ENCODE measurements around the gene IGFBPL1.
"Not testable (repeated sequence)": the region's sequence is repeated elsewhere in the genome, so short reads cannot be mapped to it uniquely, and the experiment has no call there.

Gene IGFBPL1

GRCh38 chr9:38401994-38402393 is 22.3 kb downstream of the IGFBPL1 start:
- Histone ChIP-seq H2AK5ac (ENCODE audit: low read depth, low read length) (no peak overlapping the region), H3K27me3 (ENCODE audit: control insufficient read depth in 3 of 3, insufficient read depth in 3 of 3, low read depth in 1 of 3, low read length in 3 of 3) (no peaks in the 10 kb centered on the region), H3K27ac (replicated peaks; ENCODE audit: low read length) (no peak overlapping the region), H3K36me3 (replicated peaks in 1 of 2; ENCODE audit: control insufficient read depth in 2 of 2, insufficient read depth in 2 of 2, low read length in 2 of 2) (peaks cover 13 to 47% of the 10 kb centered on the region in 2 donors), H3K4me3 (ENCODE audit: low read length in 2 of 2) (no peak overlapping the region), H3K18ac (ENCODE audit: low read length) (no peak overlapping the region), H3K23ac (ENCODE audit: low read depth, low read length, poor library complexity) (no peak overlapping the region), H2BK120ac (ENCODE audit: low read depth, low read length) (no peak overlapping the region), H2BK12ac (ENCODE audit: low read length) (no peak overlapping the region), H3K4me1 (ENCODE audit: control insufficient read depth in 2 of 2, insufficient read depth in 1 of 2, low read depth in 1 of 2, low read length in 2 of 2) (peaks cover 2 to 4% of the 10 kb centered on the region in 2 donors), H2BK5ac (ENCODE audit: low read length) (no peak overlapping the region), H3K79me1 (ENCODE audit: low read depth, low read length) (no peaks in the 10 kb centered on the region), H3K4me2 (ENCODE audit: insufficient read depth, low read length, poor library complexity, severe bottlenecking) (no peak overlapping the region), H3K9me3 (replicated peaks in 1 of 2; ENCODE audit: control insufficient read depth in 2 of 2, insufficient read depth in 1 of 2, low read depth in 1 of 2, low read length in 2 of 2) (no peaks in the 10 kb centered on the region), H3K4ac (ENCODE audit: low read length) (no peak overlapping the region), H2BK15ac (ENCODE audit: low read length) (no peak overlapping the region), H3K14ac (ENCODE audit: low read length) (no peak overlapping the region), H4K91ac (ENCODE audit: low read depth, low read length, poor library complexity) (no peak overlapping the region), H3K9ac (ENCODE audit: low read depth, low read length, poor library complexity) (no peak overlapping the region), H2AFZ (ENCODE audit: low read length) (no peak overlapping the region), H4K8ac (ENCODE audit: low read depth, low read length) (no peak overlapping the region)
- WGBS, 2 donors (ENCODE audit: extremely low coverage in 2 of 2, insufficient read length in 2 of 2, insufficient replicate concordance in 1 of 2): no CpG with 5 or more reads among the region's 6 CpGs
- no peak for DNase-seq (ENCODE audit: low spot score)

GRCh38 chr9:38399191-38399590 is 25.1 kb downstream of the IGFBPL1 start:
- not testable (repeated sequence) for H3K14ac ChIP-seq (ENCODE audit: low read length); H2BK12ac ChIP-seq (ENCODE audit: low read length); H3K23ac ChIP-seq (ENCODE audit: low read depth, low read length, poor library complexity); H2BK120ac ChIP-seq (ENCODE audit: low read depth, low read length); H4K91ac ChIP-seq (ENCODE audit: low read depth, low read length, poor library complexity); H3K4ac ChIP-seq (ENCODE audit: low read length); DNase-seq (ENCODE audit: low spot score); H3K27me3 ChIP-seq (ENCODE audit: control insufficient read depth in 3 of 3, insufficient read depth in 3 of 3, low read depth in 1 of 3, low read length in 3 of 3); H3K4me1 ChIP-seq (ENCODE audit: control insufficient read depth in 2 of 2, insufficient read depth in 1 of 2, low read depth in 1 of 2, low read length in 2 of 2); H2AK5ac ChIP-seq (ENCODE audit: low read depth, low read length); H3K9ac ChIP-seq (ENCODE audit: low read depth, low read length, poor library complexity); H2BK5ac ChIP-seq (ENCODE audit: low read length); H3K27ac ChIP-seq (replicated peaks; ENCODE audit: low read length); H4K8ac ChIP-seq (ENCODE audit: low read depth, low read length); H3K18ac ChIP-seq (ENCODE audit: low read length); H3K9me3 ChIP-seq (replicated peaks in 1 of 2; ENCODE audit: control insufficient read depth in 2 of 2, insufficient read depth in 1 of 2, low read depth in 1 of 2, low read length in 2 of 2); H2AFZ ChIP-seq (ENCODE audit: low read length); H2BK15ac ChIP-seq (ENCODE audit: low read length); H3K4me3 ChIP-seq (ENCODE audit: low read length in 2 of 2); H3K4me2 ChIP-seq (ENCODE audit: insufficient read depth, low read length, poor library complexity, severe bottlenecking); H3K79me1 ChIP-seq (ENCODE audit: low read depth, low read length)
- no CpG with 5 or more reads among the region's 1 CpG for WGBS, 2 donors (ENCODE audit: extremely low coverage in 2 of 2, insufficient read length in 2 of 2, insufficient replicate concordance in 1 of 2)
- peaks cover 29 to 50% of the 10 kb centered on the region in 2 donors for H3K36me3 ChIP-seq (replicated peaks in 1 of 2; ENCODE audit: control insufficient read depth in 2 of 2, insufficient read depth in 2 of 2, low read length in 2 of 2)

- no peak overlapping the region for H3K4ac ChIP-seq (ENCODE audit: low read length)
- H3K27ac ChIP-seq (replicated peaks; ENCODE audit: low read length): no peak overlapping the region
- no peak for DNase-seq (ENCODE audit: low spot score)
- H3K9me3 ChIP-seq (replicated peaks in 1 of 2; ENCODE audit: control insufficient read depth in 2 of 2, insufficient read depth in 1 of 2, low read depth in 1 of 2, low read length in 2 of 2): no peaks in the 10 kb centered on the region
- H3K4me3 ChIP-seq (ENCODE audit: low read length in 2 of 2): no peak overlapping the region
- H3K27me3 ChIP-seq (ENCODE audit: control insufficient read depth in 3 of 3, insufficient read depth in 3 of 3, low read depth in 1 of 3, low read length in 3 of 3): peaks cover 0 to 2% (median 0%) of the 10 kb centered on the region in 3 experiments
- no peak overlapping the region for H3K23ac ChIP-seq (ENCODE audit: low read depth, low read length, poor library complexity)
- no CpG with 5 or more reads among the region's 10 CpGs for WGBS, 2 donors (ENCODE audit: extremely low coverage in 2 of 2, insufficient read length in 2 of 2, insufficient replicate concordance in 1 of 2)
- no peak overlapping the region for H2BK12ac ChIP-seq (ENCODE audit: low read length)
- H3K4me2 ChIP-seq (ENCODE audit: insufficient read depth, low read length, poor library complexity, severe bottlenecking): no peak overlapping the region
- H2AK5ac ChIP-seq (ENCODE audit: low read depth, low read length): no peak overlapping the region
- H2BK120ac ChIP-seq (ENCODE audit: low read depth, low read length): no peak overlapping the region
- H3K36me3 ChIP-seq (replicated peaks in 1 of 2; ENCODE audit: control insufficient read depth in 2 of 2, insufficient read depth in 2 of 2, low read length in 2 of 2): peaks cover 29 to 50% of the 10 kb centered on the region in 2 donors
- no peak overlapping the region for H4K91ac ChIP-seq (ENCODE audit: low read depth, low read length, poor library complexity)
- H3K4me1 ChIP-seq (ENCODE audit: control insufficient read depth in 2 of 2, insufficient read depth in 1 of 2, low read depth in 1 of 2, low read length in 2 of 2): peaks cover 8 to 9% of the 10 kb centered on the region in 2 donors
- H2BK5ac ChIP-seq (ENCODE audit: low read length): no peak overlapping the region
- H4K8ac ChIP-seq (ENCODE audit: low read depth, low read length): no peak overlapping the region
- H3K9ac ChIP-seq (ENCODE audit: low read depth, low read length, poor library complexity): peak overlapping the region; percentile 45
- H3K18ac ChIP-seq (ENCODE audit: low read length): no peak overlapping the region
- H2BK15ac ChIP-seq (ENCODE audit: low read length): no peak overlapping the region
- peaks cover 5% of the 10 kb centered on the region for H3K79me1 ChIP-seq (ENCODE audit: low read depth, low read length)
- H3K14ac ChIP-seq (ENCODE audit: low read length): no peak overlapping the region
- no peak overlapping the region for H2AFZ ChIP-seq (ENCODE audit: low read length)
These were observed 27.9 kb downstream of the IGFBPL1 start for GRCh38 chr9:38396371-38396671.

GRCh38 chr9:38395653-38396370 is 28.4 kb downstream of the IGFBPL1 start:
- Histone ChIP-seq H2AK5ac (ENCODE audit: low read depth, low read length) (peak overlapping the region; percentile 22), H4K8ac (ENCODE audit: low read depth, low read length) (no peak overlapping the region), H3K9me3 (replicated peaks in 1 of 2; ENCODE audit: control insufficient read depth in 2 of 2, insufficient read depth in 1 of 2, low read depth in 1 of 2, low read length in 2 of 2) (no peaks in the 10 kb centered on the region), H3K4me1 (ENCODE audit: control insufficient read depth in 2 of 2, insufficient read depth in 1 of 2, low read depth in 1 of 2, low read length in 2 of 2) (peaks cover 7% of the 10 kb centered on the region in 2 donors), H3K79me1 (ENCODE audit: low read depth, low read length) (peaks cover 5% of the 10 kb centered on the region), H2AFZ (ENCODE audit: low read length) (no peak overlapping the region), H2BK12ac (ENCODE audit: low read length) (no peak overlapping the region), H2BK15ac (ENCODE audit: low read length) (no peak overlapping the region), H3K23ac (ENCODE audit: low read depth, low read length, poor library complexity) (no peak overlapping the region), H3K9ac (ENCODE audit: low read depth, low read length, poor library complexity) (no peak overlapping the region), H2BK120ac (ENCODE audit: low read depth, low read length) (peak overlapping the region; percentile 43), H3K27me3 (ENCODE audit: control insufficient read depth in 3 of 3, insufficient read depth in 3 of 3, low read depth in 1 of 3, low read length in 3 of 3) (peaks cover 0 to 3% (median 0%) of the 10 kb centered on the region in 3 experiments), H3K36me3 (replicated peaks in 1 of 2; ENCODE audit: control insufficient read depth in 2 of 2, insufficient read depth in 2 of 2, low read length in 2 of 2) (peaks cover 29 to 50% of the 10 kb centered on the region in 2 donors), H3K27ac (replicated peaks; ENCODE audit: low read length) (no peak overlapping the region), H3K4ac (ENCODE audit: low read length) (no peak overlapping the region), H4K91ac (ENCODE audit: low read depth, low read length, poor library complexity) (no peak overlapping the region), H3K4me2 (ENCODE audit: insufficient read depth, low read length, poor library complexity, severe bottlenecking) (no peak overlapping the region), H3K14ac (ENCODE audit: low read length) (no peak overlapping the region), H3K18ac (ENCODE audit: low read length) (no peak overlapping the region), H2BK5ac (ENCODE audit: low read length) (peak overlapping the region; percentile 40), H3K4me3 (ENCODE audit: low read length in 2 of 2) (no peak overlapping the region)
- no peak for DNase-seq (ENCODE audit: low spot score)
- no CpG with 5 or more reads among the region's 30 CpGs for WGBS, 2 donors (ENCODE audit: extremely low coverage in 2 of 2, insufficient read length in 2 of 2, insufficient replicate concordance in 1 of 2)
